ENCODE results near the gene PPP3CA.

DNA sequence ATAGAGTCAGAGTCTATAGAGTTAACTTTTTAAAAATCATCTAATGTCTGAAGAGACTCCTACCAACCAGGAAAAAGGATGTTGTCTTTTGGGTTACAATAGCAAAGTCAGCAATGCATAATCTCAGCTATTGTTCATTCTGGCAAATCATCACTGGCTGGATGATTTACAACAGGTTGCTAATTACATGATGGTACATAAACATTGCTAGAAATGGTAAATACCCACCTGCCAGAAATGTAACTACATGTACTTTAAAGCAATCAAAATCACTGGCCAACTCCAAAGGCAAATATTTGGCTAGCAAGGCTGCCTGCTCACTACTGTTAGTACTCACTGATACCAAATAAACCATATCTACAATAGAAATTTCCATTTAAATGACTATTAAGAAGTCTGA is 91.1 kb downstream of the PPP3CA start:
- TF ChIP-seq, protein P1, sequence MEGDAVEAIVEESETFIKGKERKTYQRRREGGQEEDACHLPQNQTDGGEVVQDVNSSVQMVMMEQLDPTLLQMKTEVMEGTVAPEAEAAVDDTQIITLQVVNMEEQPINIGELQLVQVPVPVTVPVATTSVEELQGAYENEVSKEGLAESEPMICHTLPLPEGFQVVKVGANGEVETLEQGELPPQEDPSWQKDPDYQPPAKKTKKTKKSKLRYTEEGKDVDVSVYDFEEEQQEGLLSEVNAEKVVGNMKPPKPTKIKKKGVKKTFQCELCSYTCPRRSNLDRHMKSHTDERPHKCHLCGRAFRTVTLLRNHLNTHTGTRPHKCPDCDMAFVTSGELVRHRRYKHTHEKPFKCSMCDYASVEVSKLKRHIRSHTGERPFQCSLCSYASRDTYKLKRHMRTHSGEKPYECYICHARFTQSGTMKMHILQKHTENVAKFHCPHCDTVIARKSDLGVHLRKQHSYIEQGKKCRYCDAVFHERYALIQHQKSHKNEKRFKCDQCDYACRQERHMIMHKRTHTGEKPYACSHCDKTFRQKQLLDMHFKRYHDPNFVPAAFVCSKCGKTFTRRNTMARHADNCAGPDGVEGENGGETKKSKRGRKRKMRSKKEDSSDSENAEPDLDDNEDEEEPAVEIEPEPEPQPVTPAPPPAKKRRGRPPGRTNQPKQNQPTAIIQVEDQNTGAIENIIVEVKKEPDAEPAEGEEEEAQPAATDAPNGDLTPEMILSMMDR (IDR thresholded peaks at IDR 0.05): no peak
- TF ChIP-seq POLR2A (IDR thresholded peaks at IDR 0.05): no peak
